Measurements from ENCODE around the gene ZNF385B.

Gene ZNF385B

DNA sequence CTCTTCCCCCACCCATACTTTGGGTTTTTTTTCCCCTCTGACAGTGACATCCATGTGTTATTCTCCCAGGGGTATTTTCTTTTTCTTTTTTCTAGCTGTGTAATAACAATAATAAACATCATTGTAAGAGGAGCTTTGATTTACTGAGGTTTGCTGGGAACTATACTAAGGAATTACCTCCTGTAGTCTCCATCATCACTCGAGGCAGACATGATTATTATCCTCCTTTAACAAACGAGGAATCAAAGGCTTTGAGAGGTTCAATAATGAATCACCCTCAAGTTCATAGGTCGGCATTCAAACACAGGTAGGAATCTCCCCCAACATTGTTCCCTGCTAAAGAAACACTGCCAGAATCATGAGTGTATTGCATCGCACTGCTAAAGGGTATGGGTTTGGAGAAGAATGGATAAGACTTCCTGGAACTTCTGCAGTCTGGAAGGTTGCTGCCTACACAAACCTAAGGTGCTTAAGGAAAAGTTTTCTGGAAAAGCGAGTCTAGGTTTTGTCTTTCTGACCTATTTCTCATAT, 336.5 kb downstream of the ZNF385B start:
- TF ChIP-seq SIN3A (IDR thresholded peaks at IDR 0.05; ENCODE audit: borderline replicate concordance, insufficient read depth, low read length) (no peak), TAF1 (IDR thresholded peaks at IDR 0.05; ENCODE audit: borderline replicate concordance, insufficient read depth, low read length) (no peak), REST (IDR thresholded peaks at IDR 0.05; ENCODE audit: insufficient read depth in 1 of 2, low read depth in 2 of 2, low read length in 2 of 2) (no peak), FOXP2 (optimal IDR thresholded peaks at IDR 0.05; ENCODE audit: borderline replicate concordance, extremely low read depth, extremely low read length, insufficient read depth) (no peak)

GRCh38 chr2:179521944-179522343, 339.5 kb downstream of the ZNF385B start:
- TF ChIP-seq TAF1 (IDR thresholded peaks at IDR 0.05; ENCODE audit: borderline replicate concordance, insufficient read depth, low read length), result no peak
- TF ChIP-seq REST (IDR thresholded peaks at IDR 0.05; ENCODE audit: insufficient read depth in 1 of 2, low read depth in 2 of 2, low read length in 2 of 2), result no peak
- no peak for TF ChIP-seq FOXP2 (optimal IDR thresholded peaks at IDR 0.05; ENCODE audit: borderline replicate concordance, extremely low read depth, extremely low read length, insufficient read depth)
- TF ChIP-seq SIN3A (IDR thresholded peaks at IDR 0.05; ENCODE audit: borderline replicate concordance, insufficient read depth, low read length), result no peak
- no peak for TF ChIP-seq POLR2AphosphoS5 (IDR thresholded peaks at IDR 0.05; ENCODE audit: low read depth, low read length)

- TF ChIP-seq SIN3A (IDR thresholded peaks at IDR 0.05; ENCODE audit: borderline replicate concordance, insufficient read depth, low read length) (no peak), FOXP2 (optimal IDR thresholded peaks at IDR 0.05; ENCODE audit: borderline replicate concordance, extremely low read depth, extremely low read length, insufficient read depth) (no peak), TAF1 (IDR thresholded peaks at IDR 0.05; ENCODE audit: borderline replicate concordance, insufficient read depth, low read length) (no peak), REST (IDR thresholded peaks at IDR 0.05; ENCODE audit: insufficient read depth in 1 of 2, low read depth in 2 of 2, low read length in 2 of 2) (no peak)
Observed at GRCh38 chr2:179518830-179519229, 342.6 kb downstream of the ZNF385B start.

DNA sequence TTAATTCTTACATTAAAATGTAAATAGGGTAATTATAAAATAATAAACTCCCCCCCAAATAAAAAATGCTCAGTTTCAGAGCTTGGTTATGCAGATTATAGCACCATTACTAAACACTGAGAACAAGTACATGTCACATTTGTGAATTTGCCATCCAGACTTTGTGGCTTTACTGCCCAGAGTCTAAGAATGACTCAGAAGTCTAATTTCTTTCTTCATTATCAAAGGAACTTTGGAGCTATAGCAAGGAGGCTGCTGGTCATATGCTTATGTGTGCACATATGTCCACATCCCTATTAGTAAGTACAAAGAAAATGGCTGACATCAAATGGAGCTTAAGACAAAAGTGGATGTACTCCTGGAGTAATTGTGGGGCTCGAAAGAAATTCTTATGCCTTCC, 348.2 kb downstream of the ZNF385B start:
- TF ChIP-seq POLR2AphosphoS5 (IDR thresholded peaks at IDR 0.05; ENCODE audit: low read depth, low read length) (no peak), FOXP2 (optimal IDR thresholded peaks at IDR 0.05; ENCODE audit: borderline replicate concordance, extremely low read depth, extremely low read length, insufficient read depth) (no peak)

- TF ChIP-seq FOXP2 (optimal IDR thresholded peaks at IDR 0.05; ENCODE audit: borderline replicate concordance, extremely low read depth, extremely low read length, insufficient read depth), result no peak
- TF ChIP-seq POLR2AphosphoS5 (IDR thresholded peaks at IDR 0.05; ENCODE audit: low read depth, low read length), result no peak
- TF ChIP-seq SIN3A (IDR thresholded peaks at IDR 0.05; ENCODE audit: borderline replicate concordance, insufficient read depth, low read length), result no peak
- no peak for TF ChIP-seq TAF1 (IDR thresholded peaks at IDR 0.05; ENCODE audit: borderline replicate concordance, insufficient read depth, low read length)
- no peak for TF ChIP-seq REST (IDR thresholded peaks at IDR 0.05; ENCODE audit: insufficient read depth in 1 of 2, low read depth in 2 of 2, low read length in 2 of 2)
Observed at GRCh38 chr2:179512281-179513035, 349.0 kb downstream of the ZNF385B start.
